NAMALWA (cell line): Measurements from ENCODE around the gene PLEKHG3.
"Not testable (repeated sequence)": the region's sequence is repeated elsewhere in the genome, so short reads cannot be mapped to it uniquely, and the experiment has no call there.

ENCODE experiments used
- DNase-seq: peaks from one replicate; pipeline ENCODE4 v3.0.0-alpha.2; 2015; ENCODE audit warnings: low spot score

PLEKHG3 gene

GRCh38 chr14:64688031-64688430 lies 16.2 kb upstream of the PLEKHG3 start:
- DNase-seq, result no peak

DNA sequence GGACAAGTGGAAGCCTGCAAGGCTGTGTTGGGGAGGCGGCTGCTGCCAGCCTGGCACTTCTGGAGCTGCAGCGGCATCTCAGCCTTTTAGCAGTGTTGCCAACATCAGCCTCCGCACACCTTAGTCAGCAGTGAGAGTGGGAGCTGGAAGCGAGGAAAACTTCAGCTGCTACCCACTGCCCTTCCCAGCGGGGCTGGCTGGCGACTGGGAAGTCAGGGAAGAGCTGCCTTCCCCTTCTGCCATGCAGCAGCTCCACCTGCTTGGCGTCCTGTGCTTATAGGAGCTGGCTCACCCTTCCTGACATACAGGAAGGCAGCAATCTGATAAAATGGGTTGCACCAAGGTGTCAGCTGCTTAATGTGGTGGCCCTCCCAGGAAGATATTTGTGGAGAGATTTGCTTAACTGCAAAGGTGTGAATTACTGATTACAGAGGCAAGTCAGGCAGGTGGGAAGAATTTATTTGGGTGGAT lies 15.4 kb upstream of the PLEKHG3 start:
- DNase-seq, result no peak

GRCh38 chr14:64689289-64689688 lies 14.9 kb upstream of the PLEKHG3 start:
- no peak for DNase-seq

GRCh38 chr14:64690607-64691006 lies 13.6 kb upstream of the PLEKHG3 start:
- DNase-seq, result not testable (repeated sequence)

- DNase-seq, result no peak
Measured at GRCh38 chr14:64691376-64691775, 12.8 kb upstream of the PLEKHG3 start.

- DNase-seq, result no peak
Measured at GRCh38 chr14:64692189-64692985, 11.8 kb upstream of the PLEKHG3 start.

DNA sequence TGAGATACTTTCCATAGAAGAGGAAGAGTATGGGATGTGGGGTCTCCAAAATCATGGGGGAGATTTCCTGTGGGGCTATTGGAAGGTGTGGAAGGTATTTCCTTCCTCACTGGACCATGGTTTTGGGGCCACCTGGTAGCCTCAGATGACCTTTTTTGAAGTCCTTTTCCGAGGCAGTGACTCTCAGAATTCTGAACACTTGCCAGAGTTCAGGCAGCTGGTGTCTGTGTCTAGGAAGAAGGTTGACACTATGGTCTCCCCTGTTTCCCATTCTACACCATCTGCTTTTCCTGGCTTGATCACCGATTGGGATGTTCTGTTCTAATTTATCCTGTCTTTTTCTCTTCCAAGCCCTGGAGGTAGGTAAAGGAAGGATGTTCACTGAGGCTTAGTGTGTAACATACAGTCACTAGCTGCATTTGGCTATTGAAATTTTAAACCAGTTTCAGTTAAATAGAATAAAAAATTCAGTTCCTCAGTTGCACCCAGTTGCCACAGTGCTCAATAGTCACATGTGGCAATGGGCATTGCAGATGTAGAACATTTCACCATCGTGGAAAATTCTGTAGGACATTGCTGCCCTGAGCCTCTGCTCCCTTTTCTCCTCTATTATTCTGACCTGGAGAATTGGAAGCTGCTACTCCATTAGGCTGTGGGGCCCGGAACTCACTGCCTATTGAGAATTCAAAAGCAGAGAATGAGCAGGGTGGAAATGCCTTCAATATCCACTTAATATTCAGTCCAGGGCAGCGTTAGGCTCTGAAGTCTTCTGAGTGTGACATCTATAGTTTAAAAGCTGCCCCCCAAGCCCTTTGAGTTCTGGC lies 11.0 kb upstream of the PLEKHG3 start:
- DNase-seq, result no peak

- no peak for DNase-seq
Measured at GRCh38 chr14:64693810-64694165, 10.4 kb upstream of the PLEKHG3 start.

DNA sequence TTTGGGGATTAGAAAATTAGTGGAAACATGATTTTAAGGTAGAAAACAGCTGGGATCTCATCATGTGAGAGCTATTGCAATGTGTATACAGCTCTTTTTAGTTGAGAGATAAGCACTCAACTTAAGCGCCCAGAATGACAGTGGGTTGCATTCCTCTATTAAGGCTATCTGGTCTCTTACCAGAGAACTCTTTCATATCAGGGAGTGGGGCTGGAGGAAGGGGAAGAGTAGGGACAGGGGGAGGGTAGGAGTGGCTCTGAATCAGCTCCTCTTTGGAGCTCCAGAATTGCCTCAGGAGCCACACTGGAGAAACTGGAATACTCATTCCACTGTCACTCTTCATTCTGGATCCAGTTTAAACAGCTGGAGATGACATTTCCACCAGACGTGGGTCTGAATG lies 9.2 kb upstream of the PLEKHG3 start:
- DNase-seq, result no peak

DNA sequence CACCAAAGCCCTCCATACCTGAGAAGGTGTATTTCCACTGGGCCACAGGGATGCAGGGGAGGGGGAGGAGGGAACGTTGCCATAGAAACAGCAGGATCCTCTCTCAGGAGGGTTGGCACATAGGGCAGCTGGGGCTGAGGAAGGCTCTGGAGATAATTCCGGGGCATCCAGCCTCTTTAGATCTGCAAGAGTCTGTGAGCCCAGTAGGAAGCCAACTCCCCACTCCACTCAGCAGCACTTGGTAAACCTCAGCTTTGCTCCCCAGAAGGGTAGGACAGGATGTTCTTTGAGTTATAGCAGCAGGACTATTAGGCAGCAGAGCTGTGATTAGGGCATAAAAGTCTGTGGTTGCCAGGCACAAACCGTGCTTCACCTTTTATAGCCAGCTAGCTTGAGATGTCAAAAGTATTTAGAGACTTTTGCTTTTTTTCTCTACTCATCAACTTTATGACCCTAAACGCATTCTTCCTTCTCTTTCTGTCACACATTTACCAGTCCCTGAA lies 7.8 kb upstream of the PLEKHG3 start:
- DNase-seq, result no peak

DNA sequence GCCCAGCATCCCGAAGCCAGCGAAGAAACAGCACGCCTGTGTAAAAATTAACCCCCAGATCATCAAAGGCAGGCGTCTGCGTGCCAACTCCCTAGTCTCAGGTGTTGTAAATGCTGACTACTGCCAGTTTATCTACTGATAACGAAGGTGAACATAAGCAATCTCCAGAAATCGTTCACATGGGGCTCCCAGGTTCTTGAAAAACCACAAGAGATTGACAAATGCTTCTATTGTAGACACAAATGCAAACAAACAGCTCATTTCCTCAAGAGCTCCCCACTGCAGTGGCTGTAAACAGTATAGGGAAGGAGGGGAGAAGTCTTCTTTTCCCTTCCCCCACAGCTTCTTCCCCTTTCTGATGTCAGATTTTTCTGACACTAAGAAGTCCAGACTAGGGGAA lies 5.3 kb upstream of the PLEKHG3 start:
- peak; percentile 2 for DNase-seq

- DNase-seq, result no peak
Measured at GRCh38 chr14:64700290-64700689, 3.9 kb upstream of the PLEKHG3 start.

DNA sequence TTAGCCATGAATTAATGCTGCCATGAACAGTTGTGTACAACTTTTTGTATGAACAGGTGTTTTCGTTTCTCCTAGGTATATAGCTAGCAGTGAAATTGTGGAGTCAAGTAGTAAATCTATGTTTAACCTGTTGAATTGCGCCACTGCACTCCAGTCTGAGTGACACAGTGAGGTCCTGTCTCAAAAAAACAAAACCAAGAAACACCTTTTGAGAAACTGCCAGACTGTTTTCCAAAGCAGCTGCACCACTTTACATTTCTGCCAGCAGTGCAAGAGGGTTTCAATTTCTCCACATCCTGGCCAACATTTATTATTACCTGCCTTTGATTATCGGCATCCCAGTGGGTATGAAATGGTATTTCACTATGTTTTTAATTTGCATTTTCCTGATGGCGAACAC lies 3.3 kb upstream of the PLEKHG3 start:
- no peak for DNase-seq

GRCh38 chr14:64701660-64702059 lies 2.6 kb upstream of the PLEKHG3 start:
- no peak for DNase-seq

GRCh38 chr14:64702493-64703394 lies 1.5 kb upstream of the PLEKHG3 start:
- DNase-seq, result no peak

DNA sequence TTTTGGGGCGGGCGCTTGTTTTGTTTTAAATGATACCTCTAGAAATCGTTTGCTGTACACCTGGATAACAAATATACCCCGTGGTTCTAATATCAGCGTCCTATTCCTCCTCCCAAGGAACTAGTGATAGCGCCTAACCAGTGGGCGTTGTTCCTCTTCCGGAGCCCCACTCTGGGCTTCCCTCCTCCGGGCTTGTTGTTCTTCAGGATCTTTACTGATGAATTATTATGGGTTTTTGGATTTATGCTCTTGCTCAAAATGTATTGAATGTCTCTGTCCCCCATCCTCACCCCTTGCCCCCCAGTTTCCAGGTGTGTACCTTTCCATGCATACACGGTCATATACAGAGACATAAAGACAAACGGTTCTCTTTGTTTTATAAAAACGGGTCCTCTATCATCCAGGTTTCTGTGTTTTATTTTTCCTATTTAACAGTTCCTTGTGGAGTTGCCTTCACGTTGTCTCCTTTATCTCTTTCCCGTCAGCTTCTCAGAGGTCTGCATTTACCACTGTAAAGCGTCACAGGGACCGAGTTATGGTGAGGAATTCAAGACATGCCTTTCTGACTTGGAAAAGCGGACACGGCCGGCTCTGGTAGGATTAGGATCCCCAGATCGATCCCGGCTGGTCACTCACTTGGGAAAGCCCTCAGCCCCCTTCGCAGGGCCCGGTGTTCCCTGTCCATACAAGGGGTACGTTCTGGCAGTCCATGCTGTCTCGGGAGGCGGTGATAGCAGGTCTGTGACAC lies 655 bp upstream of the PLEKHG3 start:
- DNase-seq, result no peak

DNA sequence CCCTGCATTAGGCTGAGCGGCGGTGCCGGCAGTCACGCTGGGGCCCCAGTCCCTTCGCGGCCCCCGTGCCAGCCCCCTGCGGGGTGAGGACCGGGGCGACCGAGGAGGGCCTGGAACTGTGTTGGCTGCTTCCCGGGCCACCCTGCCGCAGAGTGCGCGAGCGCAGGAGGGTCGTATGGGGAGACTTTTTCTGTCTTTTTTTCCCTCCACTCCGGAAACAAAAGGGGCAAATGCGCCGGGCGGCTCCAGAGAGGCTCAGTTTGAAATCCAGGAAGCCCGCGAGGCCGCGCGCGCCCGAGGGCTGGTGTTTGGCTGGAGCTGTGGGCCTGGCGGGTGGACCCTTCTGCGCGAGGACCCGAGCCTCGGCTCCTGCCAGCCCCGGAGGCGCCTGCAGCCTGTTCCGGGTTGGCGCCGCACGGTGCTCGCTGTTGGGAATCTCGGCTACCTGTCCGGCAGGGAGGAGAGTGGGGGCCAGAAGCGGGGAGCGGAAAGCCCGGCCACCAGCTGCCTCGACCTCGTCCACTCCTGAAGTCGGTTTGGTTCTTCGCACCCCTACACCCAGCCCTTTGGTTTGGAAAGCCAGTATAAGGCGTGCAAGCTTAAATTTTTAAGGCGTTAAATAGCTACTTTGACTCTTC lies 638 bp downstream of the PLEKHG3 start:
- DNase-seq, result no peak

DNA sequence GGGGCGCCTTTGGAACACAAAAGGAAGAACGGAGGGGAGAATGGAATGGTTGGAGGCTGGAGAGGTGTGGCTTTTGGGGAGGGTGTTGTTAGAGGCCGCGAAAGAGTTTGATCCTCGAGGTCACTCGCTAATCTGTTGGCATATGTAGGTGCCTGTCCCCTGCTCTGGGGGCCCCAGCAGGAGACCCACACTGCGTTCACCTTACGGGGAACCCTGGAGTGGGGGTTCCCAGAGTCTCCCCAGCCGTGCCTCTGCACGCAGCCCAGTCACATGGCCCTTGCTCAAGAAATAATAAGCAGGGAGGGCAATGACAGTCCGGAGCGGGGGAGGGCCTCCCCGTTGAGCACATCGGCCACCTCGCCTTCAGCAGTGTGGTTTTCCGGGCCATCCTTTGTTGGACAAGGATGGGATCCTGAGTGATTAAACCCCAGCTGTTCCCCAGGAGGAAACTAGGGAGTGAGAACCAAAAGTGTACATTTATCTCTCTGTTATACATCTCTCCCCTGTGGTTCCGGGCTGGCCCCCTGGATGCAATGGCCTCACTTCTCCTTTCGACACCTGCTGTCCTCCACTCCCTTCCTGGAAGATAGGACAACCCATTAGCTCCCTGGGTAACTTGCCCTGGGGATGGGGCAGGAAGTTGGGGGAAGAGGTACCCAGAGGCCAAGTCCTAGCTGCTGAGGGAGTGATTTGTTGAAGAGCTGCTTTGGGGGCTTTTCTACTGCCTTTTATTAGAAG lies 1.3 kb downstream of the PLEKHG3 start:
- DNase-seq, result no peak

GRCh38 chr14:64706119-64706592 lies 1.9 kb downstream of the PLEKHG3 start:
- DNase-seq, result no peak

DNA sequence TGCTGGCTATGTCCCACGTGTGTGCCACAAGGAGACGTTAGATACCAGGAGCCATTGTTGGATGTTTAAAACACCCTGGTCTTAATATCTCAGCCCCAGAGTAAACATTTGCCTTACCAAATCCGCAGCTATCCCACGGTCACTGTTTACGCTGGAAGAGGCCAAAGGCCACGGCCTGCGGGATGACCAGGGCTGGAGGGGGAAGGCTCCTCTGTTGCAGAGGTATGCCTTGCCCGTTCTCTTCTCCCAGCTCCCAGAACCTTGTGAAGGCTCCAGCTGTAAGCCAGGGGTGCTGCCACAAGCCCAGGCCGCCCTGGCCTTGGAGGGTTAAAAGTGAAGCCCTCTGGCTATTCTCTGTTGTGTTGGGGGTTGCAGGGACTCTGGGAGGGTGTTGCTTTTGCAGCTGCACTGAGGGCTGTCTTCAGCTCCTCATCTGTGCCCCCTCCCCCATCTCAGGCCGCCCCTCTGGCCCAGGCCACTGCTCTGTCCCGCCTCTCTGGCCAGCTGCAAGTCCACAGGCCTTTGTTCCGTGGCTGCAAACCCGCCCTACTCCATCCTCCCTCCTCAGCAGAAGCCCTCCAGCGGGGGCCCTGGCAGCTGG lies 2.5 kb downstream of the PLEKHG3 start:
- DNase-seq, result no peak
